MM.1S (cell line): ENCODE data around the gene REPS1.

Experiments
- DNase-seq: peaks from one replicate; pipeline ENCODE4 v3.0.0-alpha.2; 2015
- H2AFZ ChIP-seq: fragments of 300-600 bp; sonication (generic); 2 replicates; pipeline ENCODE4 v1.6.0; 2016; ENCODE audit warnings: antibody characterized with exemption, low read length
- H3F3A ChIP-seq: fragments of 300-600 bp; sonication (generic); 2 replicates; pipeline ENCODE4 v1.6.1; 2016; ENCODE audit warnings: mild to moderate bottlenecking, antibody characterized with exemption, low read length, moderate library complexity, mixed read lengths; ENCODE audit not compliant: insufficient read depth
- H3K27ac ChIP-seq: fragments of 300-600 bp; sonication (generic); 2 replicates; pipeline ENCODE4 v1.5.1; 2016; ENCODE audit warnings: mild to moderate bottlenecking, low read length
- H3K27me3 ChIP-seq: fragments of 300-600 bp; sonication (generic); replicated peaks from 2 replicates; pipeline ENCODE4 v1.6.0; 2016; ENCODE audit warnings: low read length; ENCODE audit not compliant: insufficient read depth
- H3K36me3 ChIP-seq: fragments of 300-600 bp; sonication (generic); replicated peaks from 2 replicates; pipeline ENCODE4 v1.6.1; 2016; ENCODE audit warnings: mild to moderate bottlenecking, low read length, mixed read lengths; ENCODE audit not compliant: insufficient read depth
- H3K4me1 ChIP-seq: fragments of 300-600 bp; sonication (generic); 2 replicates; pipeline ENCODE4 v1.6.1; 2016; ENCODE audit warnings: low read length, mixed read lengths
- H3K4me2 ChIP-seq: fragments of 300-600 bp; sonication (generic); 2 replicates; pipeline ENCODE4 v1.6.0; 2016; ENCODE audit warnings: low read depth, low read length
- H3K4me3 ChIP-seq: fragments of 300-600 bp; sonication (generic); 2 replicates; pipeline ENCODE4 v1.5.1; 2016; ENCODE audit warnings: low read length, mixed read lengths
- H3K79me2 ChIP-seq: fragments of 300-600 bp; sonication (generic); 2 replicates; pipeline ENCODE4 v1.6.1; 2016; ENCODE audit warnings: mixed run types, low read length, mixed read lengths
- H3K9ac ChIP-seq: fragments of 300-600 bp; sonication (generic); 2 replicates; pipeline ENCODE4 v1.6.1; 2016; ENCODE audit warnings: low read length, mixed read lengths
- H3K9me2 ChIP-seq: fragments of 300-600 bp; sonication (generic); replicated peaks from 2 replicates; pipeline ENCODE4 v1.6.1; 2016; ENCODE audit warnings: mild to moderate bottlenecking, low read length, mixed read lengths; ENCODE audit not compliant: insufficient read depth
- H3K9me3 ChIP-seq: fragments of 300-600 bp; sonication (generic); replicated peaks from 2 replicates; pipeline ENCODE4 v1.6.1; 2016; ENCODE audit warnings: mild to moderate bottlenecking, low read length, mixed read lengths; ENCODE audit not compliant: insufficient read depth
- H4K20me1 ChIP-seq: fragments of 300-600 bp; sonication (generic); 2 replicates; pipeline ENCODE4 v1.6.1; 2016; ENCODE audit warnings: mild to moderate bottlenecking, low read length, moderate library complexity, mixed read lengths; ENCODE audit not compliant: insufficient read depth
- CTCF ChIP-seq: fragments of 300-600 bp; sonication (generic); IDR thresholded peaks from 2 replicates; pipeline ENCODE4 v1.5.1; 2016; ENCODE audit warnings: antibody characterized with exemption, low read length, mixed read lengths
- EZH2 ChIP-seq: fragments of 300-600 bp; sonication (generic); optimal IDR thresholded peaks from 2 replicates; pipeline ENCODE3; 2017; ENCODE audit warnings: low read depth, mild to moderate bottlenecking, antibody characterized with exemption, low read length, mixed read lengths
- EZH2phosphoT487 ChIP-seq: fragments of 300-600 bp; sonication (generic); IDR thresholded peaks from 2 replicates; pipeline ENCODE4 v1.6.1; 2018; ENCODE audit warnings: antibody characterized with exemption, low read length

REPS1 gene

DNA sequence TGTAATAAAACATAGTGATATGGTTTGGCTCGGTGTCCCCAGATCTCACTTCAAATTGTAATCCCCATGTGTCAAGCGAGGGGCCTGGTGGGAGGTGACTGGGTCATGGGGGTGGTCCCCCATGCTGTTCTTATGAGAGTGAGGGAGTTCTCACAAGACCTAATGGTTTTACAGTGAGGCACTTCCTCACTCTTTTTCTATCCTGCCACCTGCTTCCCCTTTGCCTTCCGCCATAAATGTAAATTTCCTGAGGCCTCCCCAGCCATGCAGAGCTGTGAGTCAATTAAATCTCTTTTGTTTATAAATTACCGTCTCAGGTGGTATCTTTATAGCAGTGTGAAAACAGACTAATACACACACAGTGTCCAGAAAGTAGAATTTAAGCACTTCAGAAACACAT is 78.5 kb downstream of the REPS1 start:
- no peaks in the 10 kb centered on the region for H4K20me1 ChIP-seq
- H3K9ac ChIP-seq: no peak overlapping the region
- no peaks in the 10 kb centered on the region for H3K9me3 ChIP-seq
- H3K4me1 ChIP-seq: no peaks in the 10 kb centered on the region
- H3F3A ChIP-seq: no peaks in the 10 kb centered on the region
- H3K4me2 ChIP-seq: no peak overlapping the region
- H3K27me3 ChIP-seq: no peaks in the 10 kb centered on the region
- no peaks in the 10 kb centered on the region; the same call in 1 of the 2 replicates for H3K36me3 ChIP-seq
- no peaks in the 10 kb centered on the region for H3K79me2 ChIP-seq
- H3K4me3 ChIP-seq: no peak overlapping the region
- H3K27ac ChIP-seq: no peak overlapping the region
- no peak for TF ChIP-seq EZH2phosphoT487
- TF ChIP-seq EZH2: no peak
- TF ChIP-seq CTCF: no peak
- no peaks in the 10 kb centered on the region for H3K9me2 ChIP-seq
- DNase-seq: no peak
- no peak overlapping the region for H2AFZ ChIP-seq

GRCh38 chr6:138907167-138907566 is 80.9 kb downstream of the REPS1 start:
- TF ChIP-seq CTCF (no peak), EZH2phosphoT487 (no peak), EZH2 (no peak)
- H3F3A ChIP-seq: no peaks in the 10 kb centered on the region
- no peaks in the 10 kb centered on the region for H3K79me2 ChIP-seq
- H3K4me2 ChIP-seq: no peak overlapping the region
- no peaks in the 10 kb centered on the region for H3K9me2 ChIP-seq
- H4K20me1 ChIP-seq: no peaks in the 10 kb centered on the region
- H3K9me3 ChIP-seq: no peaks in the 10 kb centered on the region
- no peaks in the 10 kb centered on the region for H3K4me1 ChIP-seq
- H3K36me3 ChIP-seq: no peaks in the 10 kb centered on the region; the same call in 1 of the 2 replicates
- no peak overlapping the region for H3K4me3 ChIP-seq
- H3K9ac ChIP-seq: no peak overlapping the region
- no peaks in the 10 kb centered on the region for H3K27me3 ChIP-seq
- H2AFZ ChIP-seq: no peak overlapping the region
- DNase-seq: no peak
- H3K27ac ChIP-seq: no peak overlapping the region

GRCh38 chr6:138897031-138897430 is 91.0 kb downstream of the REPS1 start:
- no peaks in the 10 kb centered on the region for H3K4me1 ChIP-seq
- H3K36me3 ChIP-seq: no peaks in the 10 kb centered on the region
- no peak overlapping the region for H3K9ac ChIP-seq
- H4K20me1 ChIP-seq: no peaks in the 10 kb centered on the region
- H2AFZ ChIP-seq: no peak overlapping the region
- no peak for DNase-seq
- no peak overlapping the region for H3K4me3 ChIP-seq
- TF ChIP-seq EZH2 (no peak), CTCF (no peak), EZH2phosphoT487 (no peak)
- H3K79me2 ChIP-seq: no peaks in the 10 kb centered on the region
- no peak overlapping the region for H3K27ac ChIP-seq
- no peaks in the 10 kb centered on the region for H3F3A ChIP-seq
- no peaks in the 10 kb centered on the region for H3K27me3 ChIP-seq
- no peak overlapping the region for H3K4me2 ChIP-seq
- H3K9me3 ChIP-seq: no peaks in the 10 kb centered on the region
- H3K9me2 ChIP-seq: no peaks in the 10 kb centered on the region
